Embryonic facial prominence (tissue), 1 donor: ENCODE results near the gene MYOM3.
A peak's percentile ranks its signal among the peaks of the same experiment; 100 is the strongest.
"Not testable (repeated sequence)": the region's sequence is repeated elsewhere in the genome, so short reads cannot be mapped to it uniquely, and the experiment has no call there.

ENCODE experiments used
- DNase-seq: peaks from one replicate; pipeline ENCODE4 v3.0.0-alpha.2; 2016; ENCODE audit errors: extremely low spot score

MYOM3 gene

DNA sequence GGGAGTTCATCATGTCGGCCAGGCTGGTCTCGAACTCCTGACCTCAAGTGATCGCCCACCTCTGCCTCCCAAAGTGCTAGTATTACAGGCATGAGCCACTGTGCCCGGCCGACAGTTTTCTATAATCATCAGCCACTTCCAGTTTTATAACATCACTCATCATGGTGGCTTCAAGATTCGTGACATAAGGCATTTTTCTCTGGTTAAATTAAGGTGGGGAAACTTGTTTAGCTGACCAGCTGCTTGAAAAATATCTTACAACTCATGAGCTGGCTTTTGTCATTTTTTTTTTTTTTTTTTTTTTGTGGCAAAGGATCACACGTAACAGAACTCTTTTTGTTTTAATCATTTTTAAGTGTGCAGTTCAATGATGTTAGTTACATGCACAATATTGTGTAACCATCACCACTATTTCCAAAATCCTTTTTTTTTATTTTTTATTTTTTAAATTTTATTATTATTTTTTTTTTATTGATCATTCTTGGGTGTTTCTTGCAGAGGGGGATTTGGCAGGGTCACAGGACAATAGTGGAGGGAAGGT, 80.9 kb downstream of the MYOM3 start:
- not testable (repeated sequence) for DNase-seq

DNA sequence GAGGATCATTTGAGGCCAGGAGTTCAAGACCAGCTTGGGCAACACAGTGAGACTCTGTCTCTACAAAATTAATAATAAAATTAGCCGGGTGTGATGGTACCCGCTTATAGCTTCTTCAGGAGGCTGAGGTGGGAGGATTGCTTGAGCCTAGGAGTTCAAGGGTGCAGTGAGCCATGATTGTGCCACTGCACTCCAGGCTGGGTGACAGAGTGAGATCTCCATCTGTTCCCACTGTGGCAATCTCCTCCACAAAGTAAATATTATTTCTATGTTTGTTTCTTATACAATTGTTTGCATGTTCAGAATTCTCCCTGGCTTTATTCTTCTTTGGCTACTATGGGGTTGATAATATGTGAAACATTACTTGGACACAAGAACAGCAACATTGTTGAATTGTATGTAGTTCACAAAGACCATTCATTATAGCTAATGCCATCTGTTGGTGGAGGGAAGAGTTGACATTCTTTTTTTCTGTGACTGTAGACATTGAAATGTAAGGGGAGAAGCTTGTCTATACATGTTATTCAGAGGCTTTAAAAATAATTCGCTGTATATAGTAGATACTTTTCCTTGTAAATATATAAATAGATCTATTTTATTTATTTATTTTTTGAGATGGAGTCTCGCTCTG, 84.0 kb downstream of the MYOM3 start:
- DNase-seq = peak; percentile 38

DNA sequence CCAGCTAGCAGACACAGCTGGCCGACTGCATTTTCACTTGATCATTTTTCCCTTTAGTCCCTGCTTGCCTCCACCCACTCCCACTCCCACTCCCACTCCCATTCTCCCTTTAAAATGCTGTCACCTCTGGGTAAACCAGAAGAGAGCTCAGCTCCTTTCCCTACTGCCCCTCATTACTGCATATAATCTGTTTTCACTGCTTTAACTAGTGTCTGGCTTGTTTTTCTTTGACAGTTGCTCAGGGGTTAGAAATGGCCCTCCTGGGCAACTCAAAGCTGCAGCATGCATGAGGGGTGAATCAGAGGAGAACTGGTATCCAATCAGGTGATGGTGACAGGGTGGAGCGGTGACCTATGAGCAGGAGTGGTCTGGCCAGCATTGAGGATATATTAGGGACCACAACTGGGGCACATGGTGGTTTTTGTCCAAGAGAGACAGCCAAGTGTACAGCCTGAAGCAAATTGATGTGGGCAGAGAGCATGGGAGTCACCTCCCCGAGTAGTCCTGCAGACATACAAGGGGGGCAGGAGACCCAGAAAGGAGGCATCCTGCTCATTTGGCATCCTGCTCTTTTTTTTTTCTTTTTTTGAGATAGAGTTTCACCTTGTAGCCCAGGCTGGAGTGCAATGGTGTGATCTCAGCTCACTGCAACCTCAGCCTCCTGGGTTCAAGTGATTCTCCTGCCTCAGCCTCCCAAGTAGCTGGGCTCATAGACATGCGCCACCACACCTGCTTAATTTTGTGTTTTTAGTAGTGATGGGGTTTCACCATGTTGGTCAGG, 89.2 kb downstream of the MYOM3 start:
- no peak for DNase-seq

DNA sequence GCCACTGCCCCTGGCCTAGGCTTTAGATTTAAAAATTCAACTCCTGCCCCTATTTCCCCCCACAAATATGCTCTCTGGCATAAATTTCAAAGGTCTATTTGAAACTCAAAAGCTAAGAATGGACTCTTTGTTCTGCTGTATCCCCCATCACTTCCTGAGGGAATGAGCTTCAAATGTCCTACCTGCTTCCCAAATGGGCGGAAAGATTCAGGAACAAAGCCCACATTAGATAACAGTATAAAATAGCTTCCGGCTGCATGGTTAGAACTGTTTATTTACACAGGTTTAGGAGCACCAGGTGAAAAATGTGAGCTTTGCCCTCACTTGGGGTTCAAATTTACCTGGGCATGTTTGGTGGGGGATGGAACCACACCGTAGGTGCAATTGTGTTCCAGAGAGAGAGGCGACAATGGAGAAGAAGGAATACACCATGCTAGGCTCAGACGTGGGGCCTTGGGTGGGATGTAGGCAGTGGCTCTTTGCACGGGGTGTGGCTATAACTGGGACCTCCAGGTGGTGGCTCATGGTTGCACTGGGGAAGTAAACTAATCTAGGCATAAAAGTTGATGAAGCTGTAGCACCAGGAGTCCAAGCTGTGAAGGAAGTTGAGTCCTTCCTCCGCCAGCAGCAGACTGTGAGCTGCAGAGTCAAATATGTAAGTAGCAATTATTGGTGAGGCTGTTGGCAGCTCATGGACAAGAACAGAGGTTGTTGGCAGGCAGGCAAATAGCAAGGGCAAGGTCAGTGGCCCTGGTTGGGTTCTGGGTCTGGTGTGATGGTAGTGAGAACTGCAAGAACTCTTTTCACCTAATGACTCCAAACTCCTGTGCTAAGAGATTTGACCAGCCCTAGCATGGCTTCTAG, 90.3 kb downstream of the MYOM3 start:
- no peak for DNase-seq

DNA sequence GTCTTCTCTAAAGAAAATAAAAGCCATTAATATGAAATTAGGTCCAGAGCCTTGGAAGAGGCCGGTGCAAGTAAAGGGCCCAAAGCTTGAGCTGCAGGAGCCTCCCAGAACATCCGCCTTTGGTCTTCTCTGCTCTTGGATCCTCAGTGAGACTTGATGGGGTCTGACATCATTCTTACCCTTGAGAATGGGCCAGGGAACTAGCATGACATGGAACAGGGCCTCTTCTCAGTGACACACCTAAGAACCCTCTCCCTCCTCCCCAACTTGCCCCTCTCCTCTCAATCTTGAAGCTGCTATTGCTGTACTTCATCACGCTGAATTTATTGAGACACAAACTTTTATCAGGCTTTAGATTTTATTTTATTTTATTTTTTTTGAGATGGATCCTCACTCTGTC, 91.5 kb downstream of the MYOM3 start:
- no peak for DNase-seq

DNA sequence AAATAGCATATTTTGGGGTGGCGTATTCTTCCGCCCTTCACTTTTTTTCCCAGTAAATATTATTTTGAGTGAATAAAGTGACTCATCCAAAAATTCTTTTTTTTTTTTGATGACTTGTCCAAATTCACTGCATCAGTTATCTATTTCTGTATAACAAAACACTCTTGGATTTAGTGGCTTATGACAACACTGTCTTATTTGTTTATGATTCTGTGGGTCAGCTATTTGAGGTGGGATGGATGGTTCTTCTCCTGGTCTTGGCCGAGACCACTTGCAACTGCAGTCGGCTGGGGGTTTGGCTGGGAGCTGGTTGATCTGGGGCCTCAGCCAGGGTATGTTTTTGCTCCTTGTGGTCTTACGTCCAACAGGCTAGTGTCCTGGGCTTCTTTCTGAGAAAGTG, 91.9 kb downstream of the MYOM3 start:
- no peak for DNase-seq

DNA sequence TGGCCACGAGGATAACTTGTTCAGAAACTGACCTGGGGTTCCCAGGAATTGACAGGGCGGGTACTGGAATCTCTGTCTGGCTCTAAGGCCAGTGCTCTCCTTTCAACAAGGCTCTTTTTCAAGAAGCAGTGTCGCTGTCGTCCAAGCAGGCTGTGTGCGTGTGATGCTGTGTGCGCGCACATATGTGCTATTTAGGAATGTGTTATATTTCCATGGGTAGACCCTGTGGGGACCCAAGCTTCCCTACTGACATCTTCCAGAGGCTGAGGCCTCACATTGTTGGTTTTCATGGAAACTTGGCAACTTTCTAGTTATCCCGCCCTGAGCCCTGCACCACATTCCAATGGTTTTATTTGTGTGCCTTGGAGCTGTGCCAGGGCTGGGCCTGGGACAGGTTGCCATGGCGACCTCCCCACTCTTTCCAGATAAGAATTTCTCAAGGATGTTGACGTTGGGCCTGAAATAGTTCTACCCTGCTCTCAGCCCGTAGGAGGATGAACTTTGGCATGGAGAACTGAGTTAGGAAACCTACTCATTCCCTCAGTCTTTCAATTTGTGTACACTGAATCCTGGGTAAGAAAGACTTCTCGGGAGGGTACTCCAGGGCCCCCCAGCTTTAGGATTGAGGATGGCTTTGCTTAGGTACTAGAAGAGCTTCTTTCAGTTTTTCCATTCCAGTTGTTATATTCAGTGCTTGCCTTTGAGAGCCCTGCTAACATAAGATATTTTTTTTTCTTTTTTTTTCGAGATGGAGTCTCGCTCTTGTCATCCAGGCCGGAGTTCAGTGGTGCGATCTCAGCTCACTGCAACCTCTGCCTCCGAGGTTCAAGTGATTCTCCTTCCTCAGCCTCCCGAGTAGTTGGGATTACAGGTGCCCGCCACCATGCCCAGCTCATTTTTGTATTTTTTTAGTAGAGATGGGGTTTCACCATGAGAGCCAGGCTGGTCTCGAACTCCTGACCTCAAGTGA, 93.0 kb downstream of the MYOM3 start:
- DNase-seq = peak; percentile 94

DNA sequence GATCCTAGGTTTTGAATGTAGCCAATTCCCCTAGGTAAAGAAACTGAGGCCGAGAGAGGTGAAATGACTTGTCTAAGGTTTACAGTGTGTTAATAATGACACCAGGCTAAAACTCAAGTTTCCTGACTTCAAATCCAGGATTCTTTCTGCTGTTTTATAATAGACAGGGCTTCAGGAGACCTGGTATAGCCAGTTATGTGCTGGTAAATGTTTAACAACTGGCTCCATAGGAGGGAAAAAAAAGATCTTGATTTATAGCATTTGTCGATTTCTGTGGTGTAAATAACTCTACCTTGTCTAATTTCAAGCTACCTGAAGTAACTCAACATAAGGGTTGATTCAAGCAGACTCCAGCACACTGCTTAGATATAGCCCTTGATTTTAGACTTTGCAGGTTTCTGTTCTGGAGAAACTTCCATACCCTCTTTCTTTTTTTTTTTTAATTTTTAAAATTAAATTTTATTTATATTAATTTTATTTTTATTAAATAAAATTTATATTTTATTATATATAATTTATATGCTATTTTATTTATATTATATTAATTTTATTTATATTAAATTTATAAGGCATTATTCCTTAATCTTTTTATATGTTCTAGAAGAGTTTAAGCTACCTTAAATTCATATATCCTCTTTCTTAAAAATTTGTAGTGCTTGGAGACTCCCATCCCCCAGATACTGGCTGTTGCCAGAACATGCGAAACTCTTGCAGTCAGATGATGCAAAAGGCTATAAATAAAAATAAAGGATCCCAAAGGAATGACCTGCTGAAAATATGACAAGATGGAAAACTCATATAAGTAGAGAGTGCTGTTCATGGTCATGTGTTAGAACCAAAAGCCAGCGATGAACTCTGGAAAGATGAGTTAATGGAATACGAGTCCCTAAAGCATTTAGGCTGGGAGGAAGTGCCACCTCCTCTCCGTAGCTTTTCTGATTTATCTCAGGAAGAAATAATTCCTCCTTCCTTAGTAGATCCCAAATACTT, 96.4 kb downstream of the MYOM3 start:
- DNase-seq = peak; percentile 72

DNA sequence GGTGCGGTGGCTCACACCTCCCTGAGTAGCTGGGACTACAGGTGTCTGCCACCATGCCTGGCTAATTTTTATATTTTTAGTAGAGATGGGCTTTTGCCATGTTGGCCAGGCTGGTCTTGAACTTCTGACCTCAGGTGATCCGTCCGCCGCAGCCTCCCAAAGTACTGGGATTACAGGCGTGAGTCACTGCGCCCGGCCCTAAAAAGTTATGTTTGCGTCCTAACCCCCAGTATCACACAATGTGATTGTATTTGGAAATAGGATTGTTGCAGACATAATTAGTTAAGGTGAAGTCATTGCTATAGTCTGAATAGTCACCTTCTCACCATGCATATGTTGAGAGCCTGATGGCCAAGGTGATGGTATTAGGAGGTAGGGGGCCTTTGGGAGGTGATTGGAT, 99.1 kb downstream of the MYOM3 start:
- not testable (repeated sequence) for DNase-seq

DNA sequence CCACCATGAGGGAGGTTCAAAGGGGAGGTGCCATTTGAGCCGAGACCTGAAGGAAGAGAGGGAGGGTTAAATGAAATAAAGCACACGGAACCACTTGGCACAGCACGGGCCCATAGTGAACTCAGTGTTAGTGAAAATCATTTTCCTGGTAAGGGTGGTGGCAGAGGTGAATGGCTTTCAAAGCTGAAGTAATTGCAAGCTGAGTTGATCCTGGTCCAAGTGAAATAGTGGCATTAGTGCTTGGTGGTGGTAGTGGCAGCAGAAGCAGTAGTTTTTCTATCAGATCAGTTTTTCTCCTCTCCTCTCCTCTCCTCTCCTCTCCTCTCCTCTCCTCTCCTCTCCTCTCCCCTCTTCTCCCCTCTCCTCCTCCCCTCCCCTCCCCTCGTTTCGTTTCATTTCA, 101.3 kb downstream of the MYOM3 start:
- DNase-seq = no peak

DNA sequence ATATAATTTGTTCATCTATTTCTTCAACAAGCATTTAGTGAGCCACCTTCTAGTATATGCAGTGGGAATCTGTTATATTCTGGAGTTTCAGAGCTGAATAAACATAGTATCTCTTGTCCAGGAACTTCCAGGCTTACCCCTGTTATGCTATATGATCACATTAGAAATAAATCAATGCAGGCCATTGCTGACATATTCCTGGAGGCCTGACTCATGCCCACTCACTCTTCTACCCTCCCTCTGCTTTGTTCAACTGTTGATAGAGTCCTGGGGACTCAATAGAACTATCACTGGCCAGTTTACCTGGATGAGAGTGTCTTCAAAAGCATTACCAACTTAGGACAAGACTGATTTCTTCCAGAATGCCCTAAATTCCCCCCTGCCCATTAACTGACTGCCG, 102.5 kb downstream of the MYOM3 start:
- no peak for DNase-seq

DNA sequence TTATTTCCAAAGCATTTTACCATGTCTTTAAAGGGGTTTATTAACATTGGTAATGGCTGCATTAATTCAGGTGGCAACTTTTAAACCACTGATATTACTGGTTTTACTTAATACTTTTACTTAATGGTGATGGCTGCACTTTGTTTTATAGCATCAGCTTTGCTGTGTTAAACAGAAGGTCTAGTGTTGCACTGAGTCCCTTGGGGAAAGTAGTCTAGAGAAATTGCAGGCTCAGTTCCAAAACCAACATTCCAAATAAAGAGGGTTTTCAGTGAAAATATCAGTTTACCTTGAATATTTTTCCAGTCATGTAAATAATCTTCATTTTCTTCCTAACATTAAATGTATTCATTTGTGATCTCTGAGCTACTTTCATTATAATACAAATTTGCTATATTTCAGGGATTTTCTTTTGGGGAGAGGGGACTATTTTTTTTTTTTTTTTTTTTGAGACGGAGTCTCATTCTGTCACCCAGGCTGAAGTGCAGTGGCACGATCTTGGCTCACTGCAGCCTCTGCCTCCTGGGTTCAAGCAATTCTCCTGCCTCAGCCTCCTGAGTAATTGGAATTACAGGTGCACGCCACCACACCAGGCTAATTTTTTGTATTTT, 103.3 kb downstream of the MYOM3 start:
- peak; percentile 38 for DNase-seq

DNA sequence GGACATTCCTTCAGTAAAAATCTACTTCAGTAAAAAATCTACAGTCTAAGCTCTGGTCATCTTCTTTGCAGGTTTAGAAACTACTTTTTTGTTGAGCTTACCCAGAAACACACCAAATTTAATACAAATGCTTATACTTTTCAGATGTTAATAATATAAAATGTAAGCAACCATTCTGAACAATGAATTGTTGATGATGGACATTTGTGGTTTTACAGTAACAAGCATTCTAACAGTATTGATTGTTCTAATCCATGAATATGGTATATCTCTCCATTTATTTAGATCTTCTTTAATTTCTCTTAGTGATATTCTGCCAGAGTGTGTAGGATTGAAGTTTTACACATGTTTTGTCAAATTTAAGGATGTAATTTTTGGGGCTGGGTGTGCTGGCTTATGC, 104.9 kb downstream of the MYOM3 start:
- no peak for DNase-seq
